Fibroblast of villous mesenchyme (primary cell): ENCODE measurements around the gene EIF1B. TPM values are rescaled to one million over a fixed set of nuclear protein-coding genes. Genes with fewer than 3 reads are reported as not detected.
A peak's percentile ranks its signal among the peaks of the same experiment; 100 is the strongest.

Experiments
- DNase-seq: peaks from one replicate; pipeline ENCODE4 v3.0.0-alpha.2; 2010; ENCODE audit warnings: low read depth
- H3K4me3 ChIP-seq: 2 replicates; pipeline ENCODE4 v1.5.1; 2011; ENCODE audit warnings: low read depth, mild to moderate bottlenecking, low read length
- CTCF ChIP-seq: IDR thresholded peaks from 2 replicates; pipeline ENCODE4 v1.5.1; 2012; ENCODE audit warnings: low read depth, mild to moderate bottlenecking, low read length; ENCODE audit not compliant: insufficient read depth
- total RNA-seq: library from RNA; depleted of rRNA; stranded (reverse); fragments of >200 nt; gene quantifications from 2 replicates; pipeline ENCODE4 v1.2.3, GENCODE V29; 2012

The EIF1B gene
- total RNA-seq, 1 donor = 19.0 TPM

DNA sequence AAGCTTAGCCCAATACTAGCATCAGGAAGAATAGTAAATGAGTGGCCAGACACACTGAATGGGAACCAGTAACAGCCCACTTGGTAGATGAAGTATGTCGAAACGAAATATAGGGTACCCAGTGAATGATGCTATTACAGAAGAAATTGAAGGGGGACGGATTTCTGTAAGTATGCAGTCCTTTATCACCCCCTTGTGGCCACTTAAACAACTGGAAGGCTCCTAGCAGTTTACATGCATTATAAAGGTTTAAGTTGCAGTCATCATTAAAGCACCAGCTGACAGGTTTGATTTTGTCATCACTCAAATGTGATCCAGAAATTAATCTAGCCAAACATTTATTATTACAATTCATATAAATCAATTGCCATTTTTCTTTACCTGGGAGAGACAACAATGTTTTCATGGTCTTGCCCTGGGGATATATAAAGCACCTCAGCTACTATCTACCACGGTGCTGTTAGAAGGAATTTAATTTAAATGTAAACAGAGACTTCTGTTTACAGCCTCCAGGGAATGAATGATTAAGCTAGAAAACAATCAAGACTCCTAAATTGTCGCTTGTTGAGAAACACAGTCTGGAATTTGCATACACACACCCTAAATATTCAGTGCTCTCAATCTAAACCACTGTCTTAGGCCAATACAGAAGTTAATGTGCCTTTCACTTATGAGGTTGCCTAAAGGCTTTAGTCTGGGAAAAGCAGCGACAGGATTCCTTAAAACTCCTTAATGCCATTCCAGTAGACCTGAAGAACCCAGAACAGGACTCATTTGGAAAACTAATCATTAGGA is 7.8 kb downstream of the EIF1B start:
- no peak overlapping the region for H3K4me3 ChIP-seq
- peak; percentile 82 for TF ChIP-seq CTCF
- peak; percentile 76 for DNase-seq

GRCh38 chr3:40321818-40322217 is 12.3 kb downstream of the EIF1B start:
- no peak for DNase-seq
- TF ChIP-seq CTCF = no peak
- H3K4me3 ChIP-seq = no peak overlapping the region

- H3K4me3 ChIP-seq = no peak overlapping the region
- no peak for TF ChIP-seq CTCF
- DNase-seq = no peak
These were observed 14.4 kb downstream of the EIF1B start for GRCh38 chr3:40323946-40324345.

DNA sequence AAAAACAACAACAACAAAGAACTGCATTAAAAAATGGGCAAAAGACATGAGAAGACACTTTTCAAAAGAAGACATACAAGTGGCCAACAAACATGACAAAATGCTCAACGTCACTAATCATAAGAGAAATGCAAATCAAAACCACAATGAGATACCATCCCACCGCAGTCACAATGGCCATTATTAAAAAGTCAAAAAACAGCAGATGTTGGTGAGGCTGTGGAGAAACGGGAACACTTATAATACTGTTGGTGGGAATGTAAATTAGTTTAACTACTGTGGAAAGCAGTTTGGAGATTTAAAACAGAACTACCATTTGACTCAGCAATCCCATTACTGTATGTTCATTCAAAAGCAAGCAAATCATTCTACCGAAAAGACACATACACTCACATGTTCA is 15.1 kb downstream of the EIF1B start:
- no peak for TF ChIP-seq CTCF
- no peak overlapping the region for H3K4me3 ChIP-seq
- DNase-seq = no peak

DNA sequence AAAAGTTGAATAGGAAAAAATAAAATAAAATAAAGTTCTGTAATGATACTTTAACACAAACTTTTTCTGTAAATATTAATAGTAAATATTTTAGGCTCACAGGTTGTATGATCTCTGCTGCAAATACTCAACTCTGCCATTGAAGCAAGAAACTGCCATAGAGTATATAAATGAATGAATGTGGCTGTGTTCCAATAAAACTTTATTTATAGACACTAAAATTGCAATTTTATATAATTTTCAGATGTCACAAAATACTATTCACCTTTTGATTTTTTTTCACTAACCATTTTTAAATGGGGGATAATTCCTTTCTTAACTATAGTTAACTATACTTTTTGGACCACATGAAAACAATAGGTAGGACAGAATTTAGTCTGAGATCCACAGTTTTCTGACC is 16.0 kb downstream of the EIF1B start:
- H3K4me3 ChIP-seq = no peak overlapping the region
- DNase-seq = no peak
- no peak for TF ChIP-seq CTCF

- no peak for TF ChIP-seq CTCF
- no peak for DNase-seq
- no peak overlapping the region for H3K4me3 ChIP-seq
These were observed 18.9 kb downstream of the EIF1B start for GRCh38 chr3:40328374-40328773.

DNA sequence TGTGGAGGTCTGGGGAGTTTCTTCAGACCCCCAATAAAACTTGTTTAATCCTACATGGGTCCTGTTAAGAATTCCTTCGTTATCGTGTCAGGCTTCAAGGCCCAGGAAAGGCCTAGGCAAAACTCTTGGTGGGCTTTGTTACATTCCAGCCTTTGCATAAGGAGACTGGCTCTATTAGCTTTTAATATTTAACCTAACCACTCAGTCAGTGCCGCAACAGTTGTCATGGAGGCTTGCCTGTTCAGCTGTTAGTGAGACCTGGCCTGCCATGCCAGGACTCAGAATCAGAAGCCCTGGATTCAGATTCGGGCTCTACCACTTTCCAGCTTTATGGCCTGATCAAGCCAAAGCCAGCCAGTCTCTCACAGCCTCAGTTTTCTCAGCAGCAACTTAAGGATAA is 19.6 kb downstream of the EIF1B start:
- TF ChIP-seq CTCF = no peak
- no peak for DNase-seq
- H3K4me3 ChIP-seq = no peak overlapping the region
